Measurements from ENCODE around the gene USP6NL.
A peak's percentile ranks its signal among the peaks of the same experiment; 100 is the strongest.
"Not testable (repeated sequence)": the region's sequence is repeated elsewhere in the genome, so short reads cannot be mapped to it uniquely, and the experiment has no call there.

Gene USP6NL

DNA sequence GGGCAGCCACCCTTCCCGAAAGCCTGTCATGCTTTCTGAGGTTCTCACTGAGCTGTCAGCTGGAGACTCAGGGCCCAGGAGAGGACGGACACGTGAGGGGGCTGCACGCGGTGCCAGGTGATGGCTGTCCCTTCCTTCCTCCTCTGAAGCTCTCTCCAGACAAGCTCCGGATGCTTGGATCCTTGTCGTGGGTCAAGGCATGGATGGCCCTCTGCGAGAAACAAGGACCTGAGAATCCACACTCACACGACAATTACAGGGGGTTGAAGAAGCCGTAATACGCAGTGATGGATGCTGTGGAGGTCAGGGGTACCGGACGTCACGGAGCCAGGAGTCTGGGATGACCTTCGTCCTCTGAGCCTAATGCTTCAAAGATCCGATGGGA lies 170.3 kb downstream of the USP6NL start:
- no peak for DNase-seq

GRCh38 chr10:11440250-11441150 lies 170.9 kb downstream of the USP6NL start:
- no peak for DNase-seq

DNA sequence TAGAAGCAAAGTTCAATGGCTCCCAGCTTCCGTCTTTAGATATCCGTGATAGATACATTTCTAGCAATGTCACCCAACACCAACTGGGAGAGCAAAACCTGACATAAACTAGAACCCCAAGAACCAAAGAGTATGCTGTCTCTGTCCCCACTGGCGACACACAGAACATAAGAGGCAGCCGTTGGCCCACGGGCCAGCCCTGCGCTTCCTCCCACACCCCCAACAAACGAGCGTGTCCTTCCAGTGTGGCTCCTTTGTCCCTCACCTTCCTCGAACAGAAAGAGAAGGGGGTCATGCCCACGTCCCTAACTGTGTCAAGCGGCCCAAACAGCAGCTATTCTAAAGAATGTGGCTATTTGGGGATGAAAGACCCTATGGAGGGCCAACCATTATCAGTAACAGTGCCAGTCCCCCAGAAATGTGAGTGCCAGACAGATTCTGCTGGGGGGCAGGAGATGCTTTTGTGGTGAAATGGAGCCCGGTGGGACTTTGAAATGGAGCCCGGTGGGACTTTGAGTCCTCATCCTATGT lies 171.9 kb downstream of the USP6NL start:
- DNase-seq = no peak

DNA sequence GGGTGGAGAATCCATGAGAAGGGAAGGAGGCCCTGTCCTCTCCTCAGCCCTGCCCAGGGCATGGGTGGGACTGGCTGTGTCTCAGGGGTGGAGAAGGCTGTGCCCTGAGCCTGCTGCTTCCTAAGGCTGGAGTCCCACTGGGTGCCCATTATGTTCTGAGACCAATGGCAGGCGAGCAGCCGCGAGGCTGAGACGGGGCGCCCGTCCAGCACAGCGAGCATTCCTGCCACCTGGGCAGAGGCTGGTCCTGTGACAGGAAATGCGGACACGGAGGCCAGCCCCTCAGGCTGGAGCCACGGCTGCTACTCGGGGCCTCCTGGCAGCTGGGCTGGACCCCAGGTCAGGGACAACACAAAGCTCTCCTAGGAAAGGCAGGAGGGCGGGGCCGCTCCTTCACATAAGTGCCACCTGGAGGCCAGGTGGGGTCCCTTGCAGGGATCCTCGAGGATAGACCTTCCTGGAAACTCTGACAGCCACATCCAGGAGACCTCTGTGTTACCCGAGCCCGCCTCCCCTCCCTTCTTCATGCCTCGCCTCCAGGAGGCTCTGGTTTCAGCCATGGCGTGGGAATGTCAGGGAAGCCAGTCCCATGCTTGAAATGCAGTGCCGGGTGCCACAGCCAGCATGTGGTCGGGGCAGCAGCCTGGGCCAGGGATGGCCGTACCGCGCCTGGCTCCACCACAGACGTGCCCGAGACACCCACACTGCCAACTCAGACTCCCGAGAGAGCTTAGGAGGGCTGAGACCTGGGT lies 173.9 kb downstream of the USP6NL start:
- DNase-seq = no peak

GRCh38 chr10:11436445-11436844 lies 175.0 kb downstream of the USP6NL start:
- DNase-seq = not testable (repeated sequence)

GRCh38 chr10:11435581-11435981 lies 175.9 kb downstream of the USP6NL start:
- no peak for DNase-seq

GRCh38 chr10:11434324-11434723 lies 177.1 kb downstream of the USP6NL start:
- no peak for DNase-seq

DNA sequence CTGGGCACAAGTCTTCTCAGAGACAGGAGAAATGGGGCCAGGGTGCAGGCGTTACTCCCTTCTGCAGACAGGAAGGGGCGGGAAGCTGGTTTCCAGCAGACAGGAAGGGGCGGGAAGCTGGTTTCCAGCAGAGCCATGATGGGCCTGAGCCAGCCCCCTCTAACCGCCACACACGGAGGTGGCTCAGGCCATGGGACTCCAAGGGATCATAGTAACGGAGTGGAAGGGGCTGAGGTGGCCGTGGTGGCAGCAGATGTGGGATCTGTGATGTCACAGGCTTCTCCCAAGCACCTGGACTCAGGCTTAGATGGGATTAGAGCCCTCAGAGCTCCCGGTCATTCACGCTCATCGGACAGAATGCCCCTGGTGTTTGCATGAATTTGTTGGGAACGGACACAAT lies 177.8 kb downstream of the USP6NL start:
- no peak for DNase-seq

DNA sequence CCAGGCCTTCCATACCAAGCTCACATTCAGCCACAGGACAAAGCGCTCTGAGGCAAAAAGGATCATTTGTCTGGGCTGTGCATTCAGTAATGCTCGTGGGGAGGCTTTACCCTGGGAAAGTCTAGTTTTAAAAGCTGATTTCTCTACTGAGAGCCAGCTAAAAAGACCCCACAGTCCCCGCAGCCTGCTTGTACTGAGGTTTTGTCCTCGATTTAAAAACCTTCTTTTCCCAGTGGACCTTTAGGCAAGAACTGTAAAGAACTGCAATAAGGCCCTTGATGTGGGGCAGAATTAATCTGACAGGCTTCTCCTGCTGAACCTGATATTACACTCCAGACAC lies 180.3 kb downstream of the USP6NL start:
- no peak for DNase-seq

DNA sequence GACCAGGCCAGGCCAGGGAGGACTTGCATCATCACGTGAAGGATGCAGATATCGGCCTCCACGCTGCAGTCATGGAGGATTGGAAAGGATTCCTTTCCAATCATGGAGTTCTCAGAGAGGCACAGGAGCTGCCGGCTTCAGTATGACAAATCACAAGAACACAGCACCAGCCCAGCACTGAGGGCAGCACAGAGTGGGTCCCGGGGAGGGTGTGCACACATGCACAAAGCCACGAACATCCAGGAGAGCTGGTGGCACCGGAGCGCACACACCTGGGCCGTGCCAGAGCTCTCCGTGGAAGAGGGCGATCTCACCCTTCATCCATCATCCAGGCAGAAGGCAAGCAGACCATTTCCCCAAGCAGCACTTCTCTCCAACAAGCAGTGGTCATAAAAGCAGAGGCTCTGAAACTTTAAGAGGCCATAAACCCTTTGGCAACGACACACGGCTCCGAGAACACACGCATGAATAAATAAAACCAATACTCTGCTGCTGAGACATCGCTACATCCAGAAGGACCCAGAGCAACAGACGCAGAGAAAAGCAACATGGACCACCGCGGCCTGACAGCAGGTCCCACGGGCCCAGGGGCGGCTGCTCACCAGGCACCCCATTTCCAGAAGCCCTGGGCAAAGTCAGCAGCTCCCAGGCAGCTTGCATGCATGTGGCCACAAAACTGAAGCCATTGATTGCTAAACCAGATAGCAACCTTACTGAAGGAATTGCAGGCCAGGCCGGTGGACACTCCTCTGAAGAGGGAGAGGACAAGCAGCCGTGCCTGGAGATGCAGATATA lies 180.8 kb downstream of the USP6NL start:
- no peak for DNase-seq

- no peak for DNase-seq
These were observed 181.9 kb downstream of the USP6NL start for GRCh38 chr10:11429439-11430052.

DNA sequence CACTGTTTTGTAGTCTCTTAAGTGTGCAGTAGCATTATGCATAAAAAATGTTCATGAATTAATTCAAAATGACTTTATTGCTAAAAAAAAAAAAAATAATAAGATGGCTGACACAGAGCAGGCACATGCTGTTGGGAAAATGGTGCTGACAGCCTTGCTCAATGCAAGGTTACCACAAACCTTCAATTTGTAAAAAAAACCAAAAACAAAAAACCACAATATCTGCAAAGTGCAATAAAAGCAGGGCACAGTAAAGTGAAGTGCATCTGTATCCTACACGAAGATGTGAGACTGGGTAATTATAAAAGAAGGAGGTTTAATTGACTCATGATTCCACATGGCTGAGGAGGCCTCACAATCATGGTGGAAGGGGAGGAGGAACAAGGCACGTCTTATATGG lies 185.8 kb downstream of the USP6NL start:
- DNase-seq = no peak

GRCh38 chr10:11425296-11425610 lies 186.2 kb downstream of the USP6NL start:
- DNase-seq = peak; percentile 5

GRCh38 chr10:11424456-11425295 lies 186.8 kb downstream of the USP6NL start:
- peak; percentile 1 for DNase-seq

DNA sequence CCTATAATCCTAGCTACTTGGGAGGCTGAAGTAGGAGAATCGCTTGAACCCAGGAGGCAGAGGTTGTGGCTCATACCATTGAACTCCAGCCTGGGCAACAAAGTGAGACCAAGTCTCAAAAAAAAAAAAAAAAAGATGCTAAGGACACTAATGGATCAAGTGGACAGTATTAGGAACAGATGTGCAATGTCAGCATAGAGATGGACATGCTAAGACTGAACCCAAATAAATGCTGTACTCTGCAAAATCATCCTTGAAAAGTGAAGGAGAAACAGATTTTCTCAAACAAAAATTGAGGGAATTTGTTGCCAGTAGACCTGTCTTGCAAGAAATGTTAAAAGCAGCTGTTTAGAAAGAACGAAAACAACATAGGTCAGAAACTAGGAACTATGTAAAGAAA lies 194.5 kb downstream of the USP6NL start:
- DNase-seq = no peak

DNA sequence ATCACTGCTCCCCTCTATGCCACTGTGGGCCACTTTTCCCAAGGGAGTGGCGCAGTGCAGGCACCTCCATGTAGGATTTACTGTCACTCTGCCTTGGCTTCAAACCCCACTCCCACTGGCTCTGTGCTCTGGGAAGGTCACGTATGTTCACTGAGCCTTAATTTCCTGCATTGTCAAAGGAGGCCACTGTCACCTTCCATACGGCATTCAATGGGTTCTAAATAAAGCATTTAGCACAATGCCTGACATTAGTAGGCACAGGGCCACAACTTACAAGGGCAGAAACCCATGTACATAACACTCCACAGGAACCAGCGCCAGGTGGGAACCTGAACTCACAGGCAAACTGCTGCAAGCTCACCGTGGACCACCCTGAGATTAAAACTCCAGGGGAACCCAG lies 196.4 kb downstream of the USP6NL start:
- DNase-seq = no peak

GRCh38 chr10:11414314-11415038 lies 197.0 kb downstream of the USP6NL start:
- no peak for DNase-seq

DNA sequence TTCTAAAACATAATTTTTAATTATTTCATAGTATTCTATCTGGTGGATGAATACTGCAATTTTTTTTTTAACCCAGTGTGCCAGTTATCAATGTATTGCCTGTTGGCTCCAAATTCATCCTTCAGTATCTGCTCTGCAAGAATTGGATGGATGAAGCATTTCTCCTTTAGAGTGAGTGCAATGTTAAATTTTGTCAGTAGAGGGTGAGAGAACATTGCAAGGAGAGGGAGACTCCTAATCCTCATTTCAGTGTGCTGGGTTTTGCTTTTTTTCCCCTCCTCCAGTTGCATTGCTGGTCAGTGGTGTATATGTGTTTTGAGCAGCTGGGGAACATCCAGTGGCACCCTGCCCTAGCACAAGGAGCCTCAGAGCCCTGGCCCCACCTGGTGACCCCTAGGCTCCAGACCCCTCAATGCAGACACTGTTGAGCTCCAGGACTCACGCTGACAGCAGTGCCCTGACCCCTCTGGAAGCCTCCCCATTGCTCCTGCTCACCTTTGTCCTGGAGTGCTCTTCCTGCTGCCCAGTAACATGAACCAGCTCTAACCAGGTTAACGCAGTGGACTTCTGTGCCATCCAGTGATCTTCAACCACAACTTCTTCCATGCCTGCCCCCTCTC lies 199.4 kb downstream of the USP6NL start:
- no peak for DNase-seq

DNA sequence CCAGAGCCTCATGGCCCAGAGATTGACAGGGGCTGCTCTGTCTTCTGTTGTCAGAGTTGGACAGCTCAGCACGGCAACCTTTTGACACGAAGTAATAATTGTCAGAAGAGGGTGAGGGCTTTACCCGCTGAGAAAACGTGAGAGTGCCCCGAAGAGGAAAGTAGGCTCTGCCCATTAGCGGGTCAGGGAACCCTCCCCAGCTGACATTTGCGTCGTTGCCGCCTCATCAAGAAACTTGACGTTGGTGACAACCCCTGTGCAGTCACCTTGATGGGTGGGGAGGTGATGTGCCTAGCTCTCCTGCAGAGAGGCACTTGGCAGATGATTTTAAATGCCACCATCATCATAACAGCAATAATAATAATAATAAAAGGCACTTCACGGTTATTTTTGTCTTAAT lies 202.1 kb downstream of the USP6NL start:
- no peak for DNase-seq

DNA sequence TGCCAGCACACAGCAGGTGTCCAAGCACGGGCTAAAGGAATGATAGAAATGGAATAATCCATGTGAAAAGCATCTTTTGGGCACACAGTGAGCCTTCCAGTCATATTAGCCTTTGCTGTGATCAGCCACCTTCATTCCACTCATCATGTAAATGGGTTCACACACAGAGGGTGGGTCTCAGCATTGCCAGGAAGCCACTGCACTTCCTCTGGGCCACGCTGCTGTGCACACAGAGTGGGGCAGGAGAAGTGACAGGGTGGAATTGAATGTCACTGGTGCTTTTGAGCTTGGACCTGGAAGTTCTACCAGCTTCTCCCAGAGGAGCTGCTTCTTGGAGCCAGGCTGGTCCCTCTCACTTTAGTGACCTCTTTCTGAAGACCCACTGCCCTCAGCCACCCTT lies 203.5 kb downstream of the USP6NL start:
- DNase-seq = no peak

DNA sequence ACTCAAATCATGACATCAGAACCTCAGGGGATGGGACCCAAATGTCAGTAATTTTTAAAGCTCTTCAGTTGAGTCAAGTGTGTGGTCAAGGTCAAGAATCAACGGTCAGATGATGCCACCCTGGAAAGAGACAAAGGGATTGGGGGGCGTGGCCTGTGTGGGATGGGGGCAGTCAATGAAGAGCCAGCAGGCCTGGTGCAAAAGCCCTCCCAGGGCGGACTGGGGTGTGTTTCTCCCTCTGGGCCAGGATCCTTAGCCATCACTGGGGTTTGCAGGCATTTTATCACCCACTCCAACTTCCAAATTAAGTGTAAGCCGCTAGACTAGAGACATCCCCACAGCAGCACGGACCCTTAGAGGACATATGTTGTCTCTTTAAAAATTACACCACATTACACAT lies 204.7 kb downstream of the USP6NL start:
- no peak for DNase-seq

Measured in NCI-H526 treated with DMSO at 0.1 percent for 48 hours (cell line).